Transverse colon (tissue), 4 donors: ENCODE measurements around the gene CLDN22.

Source experiments
- EP300 ChIP-seq: sonication (generic); formaldehyde crosslinking; IDR thresholded peaks from one replicate; pipeline ENCODE4 v1.6.1; 2017; ENCODE audit warnings: antibody characterized with exemption, low read depth
- POLR2A ChIP-seq: fragments of 450-650 bp; IDR thresholded peaks from one replicate; pipeline ENCODE4 v1.6.1; 2016; ENCODE audit warnings: antibody characterized with exemption, mild to moderate bottlenecking, moderate library complexity
- POLR2AphosphoS5 ChIP-seq, 3 donors: sonication (generic); formaldehyde crosslinking; IDR thresholded peaks; one replicate each; pipeline ENCODE4 v1.6.1; 2016; ENCODE audit warnings: antibody characterized with exemption in 3 of 3
- TF ChIP-seq, protein P1 (sequence below), 5 experiments: fragments of 200-600 bp in 3 of 5; fragments of 450-650 bp in 2 of 5; sonication (generic) in 3 of 5; IDR thresholded peaks; 1 replicate in 2 of 5; 2 replicates in 3 of 5; pipeline ENCODE4 v1.5.1; 2016 to 2017; ENCODE audit warnings: antibody characterized with exemption in 5 of 5, inconsistent platforms in 3 of 5, mild to moderate bottlenecking in 2 of 5, moderate library complexity in 1 of 5

DNA sequence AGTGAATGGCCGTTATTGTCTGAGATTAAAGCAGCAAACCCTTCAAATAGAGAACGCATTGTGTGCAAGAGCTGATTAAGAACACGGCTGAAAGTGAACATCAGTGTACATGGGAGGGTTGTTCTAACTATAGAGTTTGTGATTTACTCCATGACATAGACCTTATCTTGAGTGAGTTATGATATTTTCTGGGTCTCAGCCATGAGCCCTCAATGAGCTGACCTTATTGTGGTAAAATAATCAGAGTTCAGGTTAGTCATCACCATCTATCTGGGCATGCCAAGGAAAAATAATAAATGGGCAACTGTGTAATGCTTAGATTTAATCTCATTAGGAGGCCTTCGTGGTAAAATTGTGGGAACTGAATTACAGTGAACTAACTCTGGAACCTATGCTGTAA is 35.3 kb upstream of the CLDN22 start:
- TF ChIP-seq, protein P1, sequence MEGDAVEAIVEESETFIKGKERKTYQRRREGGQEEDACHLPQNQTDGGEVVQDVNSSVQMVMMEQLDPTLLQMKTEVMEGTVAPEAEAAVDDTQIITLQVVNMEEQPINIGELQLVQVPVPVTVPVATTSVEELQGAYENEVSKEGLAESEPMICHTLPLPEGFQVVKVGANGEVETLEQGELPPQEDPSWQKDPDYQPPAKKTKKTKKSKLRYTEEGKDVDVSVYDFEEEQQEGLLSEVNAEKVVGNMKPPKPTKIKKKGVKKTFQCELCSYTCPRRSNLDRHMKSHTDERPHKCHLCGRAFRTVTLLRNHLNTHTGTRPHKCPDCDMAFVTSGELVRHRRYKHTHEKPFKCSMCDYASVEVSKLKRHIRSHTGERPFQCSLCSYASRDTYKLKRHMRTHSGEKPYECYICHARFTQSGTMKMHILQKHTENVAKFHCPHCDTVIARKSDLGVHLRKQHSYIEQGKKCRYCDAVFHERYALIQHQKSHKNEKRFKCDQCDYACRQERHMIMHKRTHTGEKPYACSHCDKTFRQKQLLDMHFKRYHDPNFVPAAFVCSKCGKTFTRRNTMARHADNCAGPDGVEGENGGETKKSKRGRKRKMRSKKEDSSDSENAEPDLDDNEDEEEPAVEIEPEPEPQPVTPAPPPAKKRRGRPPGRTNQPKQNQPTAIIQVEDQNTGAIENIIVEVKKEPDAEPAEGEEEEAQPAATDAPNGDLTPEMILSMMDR (IDR thresholded peaks at IDR 0.05), result no peak
- no peak for TF ChIP-seq POLR2A
- no peak for TF ChIP-seq POLR2AphosphoS5 (IDR thresholded peaks at IDR 0.05)
- no peak for TF ChIP-seq EP300
